CD4-positive, alpha-beta T cell (primary cell): ENCODE measurements around the gene ZNF324B. TPM values are rescaled to one million over a fixed set of nuclear protein-coding genes. Genes with fewer than 3 reads are reported as not detected.

Source experiments
- ATAC-seq: fragments of 200-7000 bp; cut with Tn5 transposase; one replicate; pipeline ENCODE4 v1.10.0; 2022; ENCODE audit warnings: mild to moderate bottlenecking; ENCODE audit not compliant: poor library complexity
- CTCF ChIA-PET: fragments of 350-600 bp; sonication (Branson Sonifier 250); formaldehyde crosslinking; loops from one replicate; lab custom pipeline; 2021; ENCODE audit warnings: antibody characterized with exemption, inconsistent platforms; lab: Charles Lee
- POLR2A ChIA-PET: fragments of 350-600 bp; sonication (Branson Sonifier 250); formaldehyde crosslinking; loops from one replicate; lab custom pipeline; 2021; ENCODE audit warnings: antibody characterized with exemption, inconsistent platforms; lab: Charles Lee
- DNase-seq, 14 experiments: peaks; one replicate each; pipeline ENCODE4 v3.0.0-alpha.2; 2013 to 2020; ENCODE audit warnings: mixed read lengths in 2 of 14
- H3K27ac ChIP-seq, 2 donors: one replicate each; pipeline versions ENCODE4 v1.5.1 to v1.7.0; 2013; ENCODE audit warnings: low read length in 2 of 2, low read depth in 1 of 2, mild to moderate bottlenecking in 1 of 2
- H3K27me3 ChIP-seq, 2 experiments: 1 replicate in 1 of 2; 2 replicates in 1 of 2; pipeline versions ENCODE4 v1.6.1 to v1.7.0; 2013; ENCODE audit warnings: low read length in 2 of 2, control low read depth in 1 of 2, mild to moderate bottlenecking in 1 of 2, moderate library complexity in 1 of 2; ENCODE audit not compliant: insufficient read depth in 2 of 2, control insufficient read depth in 1 of 2
- H3K36me3 ChIP-seq: one replicate; pipeline ENCODE4 v1.6.1; 2013; ENCODE audit warnings: low read length, control low read depth; ENCODE audit not compliant: insufficient read depth
- H3K4me1 ChIP-seq: one replicate; pipeline ENCODE4 v1.6.1; 2013; ENCODE audit warnings: low read length, control low read depth; ENCODE audit not compliant: insufficient read depth
- H3K4me3 ChIP-seq: one replicate; pipeline ENCODE4 v1.5.1; 2013; ENCODE audit warnings: mild to moderate bottlenecking, low read length, moderate library complexity
- H3K9me3 ChIP-seq, 2 experiments: 1 replicate in 1 of 2; 2 replicates in 1 of 2; pipeline versions ENCODE4 v1.6.1 to v1.7.0; 2013; ENCODE audit warnings: low read length in 2 of 2, mild to moderate bottlenecking in 2 of 2, control low read depth in 1 of 2, moderate library complexity in 1 of 2; ENCODE audit not compliant: control insufficient read depth in 1 of 2, insufficient read depth in 1 of 2
- H3K27ac Mint-ChIP-seq: one replicate; pipeline ENCODE4 v1.8.0; 2020; ENCODE audit warnings: mixed read lengths
- H3K27me3 Mint-ChIP-seq: one replicate; pipeline ENCODE4 v1.8.0; 2021; ENCODE audit warnings: mixed read lengths
- H3K36me3 Mint-ChIP-seq: one replicate; pipeline ENCODE4 v1.8.0; 2021; ENCODE audit warnings: low read depth, mixed read lengths
- H3K4me1 Mint-ChIP-seq: one replicate; pipeline ENCODE4 v1.8.0; 2021; ENCODE audit warnings: low read depth, mixed read lengths
- H3K4me3 Mint-ChIP-seq: one replicate; pipeline ENCODE4 v1.8.0; 2020; ENCODE audit warnings: mild to moderate bottlenecking, mixed read lengths
- H3K9me3 Mint-ChIP-seq: one replicate; pipeline ENCODE4 v1.8.0; 2020; ENCODE audit warnings: mixed read lengths
- CTCF ChIP-seq: fragments of 200-600 bp; IDR thresholded peaks from one replicate; pipeline ENCODE4 v1.8.0; 2022; ENCODE audit warnings: antibody characterized with exemption, mild to moderate bottlenecking
- intact Hi-C, 2 experiments: fragments of 100-400 bp; cut with DNase I in 1 of 2; cut with micrococcal nuclease in 1 of 2; formaldehyde crosslinking; loops; one replicate each; pipeline versions ENCODE4 v1.15.1 to v1.9.0; 2023 to 2025; cut with DNase I, micrococcal nuclease
- total RNA-seq, 174 experiments: library from RNA in 2 of 174; stranded (reverse) in 2 of 174; gene quantifications; one replicate each; pipeline ENCODE4 v1.2.3 and lab custom pipeline; 2021 to 2026

The ZNF324B gene
- total RNA-seq, 2 experiments from 2014 or later, result 6.3 to 7.6 TPM

DNA sequence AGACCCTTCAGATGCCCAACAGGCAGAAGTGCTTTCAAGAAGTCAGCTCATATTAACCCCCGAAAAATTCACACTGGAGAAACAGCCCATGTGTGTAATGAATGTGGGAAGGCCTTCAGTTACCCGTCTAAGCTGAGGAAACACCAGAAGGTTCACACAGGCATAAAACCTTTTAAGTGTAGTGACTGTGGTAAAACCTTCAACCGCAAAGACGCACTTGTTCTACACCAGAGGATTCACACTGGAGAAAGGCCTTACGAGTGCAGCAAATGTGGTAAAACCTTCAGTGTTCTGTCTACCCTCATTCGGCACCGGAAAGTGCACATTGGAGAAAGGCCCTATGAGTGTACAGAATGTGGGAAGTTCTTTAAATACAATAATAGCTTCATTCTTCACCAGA lies 34.4 kb upstream of the ZNF324B start:
- no peak for DNase-seq
- no peak overlapping the region for H3K27ac Mint-ChIP-seq
- no peak for ATAC-seq
- H3K4me3 Mint-ChIP-seq, result no peak overlapping the region
- CTCF ChIA-PET, result no interaction called here
- intact Hi-C loops, result no loop called here
- no peak overlapping the region for H3K27ac ChIP-seq
- peaks cover 60% of the 10 kb centered on the region for H3K36me3 Mint-ChIP-seq
- TF ChIP-seq CTCF, result no peak
- H3K4me3 ChIP-seq, result no peak overlapping the region
- H3K9me3 ChIP-seq, result no peaks in the 10 kb centered on the region
- no peaks in the 10 kb centered on the region for H3K27me3 Mint-ChIP-seq
- no peaks in the 10 kb centered on the region for H3K4me1 ChIP-seq
- no peaks in the 10 kb centered on the region for H3K9me3 Mint-ChIP-seq
- H3K36me3 ChIP-seq, result peaks cover 21% of the 10 kb centered on the region
- POLR2A ChIA-PET, result no interaction called here
- no peaks in the 10 kb centered on the region for H3K27me3 ChIP-seq
- H3K4me1 Mint-ChIP-seq, result no peaks in the 10 kb centered on the region

- Histone ChIP-seq H3K27ac (no peak overlapping the region), H3K36me3 (no peaks in the 10 kb centered on the region), H3K4me1 (no peaks in the 10 kb centered on the region), H3K4me3 (no peak overlapping the region), H3K9me3 (peaks cover 40 to 56% of the 10 kb centered on the region in 2 experiments), H3K27me3 (no peaks in the 10 kb centered on the region)
- CTCF ChIA-PET, result no interaction called here
- Mint-ChIP-seq H3K4me1 (no peaks in the 10 kb centered on the region), H3K27me3 (no peaks in the 10 kb centered on the region), H3K36me3 (peaks cover 39% of the 10 kb centered on the region), H3K9me3 (peaks cover 17% of the 10 kb centered on the region), H3K27ac (no peak overlapping the region), H3K4me3 (no peak overlapping the region)
- intact Hi-C loops, result no loop called here
- POLR2A ChIA-PET, result no interaction called here
- no peak for TF ChIP-seq CTCF
- ATAC-seq (no peak), DNase-seq (no peak)
These were observed 22.8 kb upstream of the ZNF324B start for GRCh38 chr19:58428617-58429016.

GRCh38 chr19:58429745-58430144 lies 21.7 kb upstream of the ZNF324B start:
- ATAC-seq (no peak), DNase-seq (no peak)
- H3K4me1 ChIP-seq, result no peaks in the 10 kb centered on the region
- H3K4me3 ChIP-seq, result no peak overlapping the region
- H3K36me3 ChIP-seq, result peaks cover 9% of the 10 kb centered on the region
- peaks cover 46 to 68% of the 10 kb centered on the region in 2 experiments for H3K9me3 ChIP-seq
- H3K27me3 ChIP-seq, result no peaks in the 10 kb centered on the region
- H3K27ac ChIP-seq, result no peak overlapping the region
- H3K27ac Mint-ChIP-seq, result no peak overlapping the region
- intact Hi-C loops, result no loop called here
- TF ChIP-seq CTCF, result no peak
- H3K9me3 Mint-ChIP-seq, result peaks cover 17% of the 10 kb centered on the region
- peaks cover 50% of the 10 kb centered on the region for H3K36me3 Mint-ChIP-seq
- H3K4me1 Mint-ChIP-seq, result no peaks in the 10 kb centered on the region
- CTCF ChIA-PET, result no interaction called here
- no peak overlapping the region for H3K4me3 Mint-ChIP-seq
- H3K27me3 Mint-ChIP-seq, result no peaks in the 10 kb centered on the region
- POLR2A ChIA-PET, result interaction anchor here (1.7 kb wide), 1 partner anchor 22 kb away, joined by 3 read pairs; the partner anchor contains the start of gene ZNF324B
